ENCODE data around the gene FCHSD2.
"Not testable (repeated sequence)": the region's sequence is repeated elsewhere in the genome, so short reads cannot be mapped to it uniquely, and the experiment has no call there.

FCHSD2 gene

GRCh38 chr11:72921028-72921716, 220.9 kb downstream of the FCHSD2 start:
- H3K18ac ChIP-seq (ENCODE audit: low read length): no peak overlapping the region
- no peak overlapping the region for H2AK5ac ChIP-seq (ENCODE audit: low read length)
- no peaks in the 10 kb centered on the region for H3K79me2 ChIP-seq (ENCODE audit: control insufficient read depth, insufficient read depth, low read length)
- H3K9ac ChIP-seq (ENCODE audit: low read length): no peak overlapping the region
- no peak overlapping the region for H3K4ac ChIP-seq (ENCODE audit: low read depth, low read length)
- no peak overlapping the region for H2BK15ac ChIP-seq (replicated peaks; ENCODE audit: low read depth)
- no CpG with 5 or more reads among the region's 5 CpGs for WGBS (ENCODE audit: extremely low coverage, insufficient coverage, low lambda C conversion rate)
- H3K4me3 ChIP-seq (ENCODE audit: low read length): no peak overlapping the region
- no peak overlapping the region for H4K5ac ChIP-seq (ENCODE audit: low read length)
- no peaks in the 10 kb centered on the region for H3K4me1 ChIP-seq (ENCODE audit: control insufficient read depth, low read depth, low read length)
- H3K27me3 ChIP-seq (ENCODE audit: insufficient read depth, low read length, poor library complexity): no peaks in the 10 kb centered on the region
- no peak overlapping the region for H3K27ac ChIP-seq (ENCODE audit: low read depth, low read length)
- H4K8ac ChIP-seq (ENCODE audit: low read depth, low read length): no peak overlapping the region
- no peak overlapping the region for H2BK120ac ChIP-seq (ENCODE audit: low read depth, low read length)
- H3K36me3 ChIP-seq (ENCODE audit: control insufficient read depth, insufficient read depth, low read length): no peaks in the 10 kb centered on the region
- no peak overlapping the region for H2BK5ac ChIP-seq (ENCODE audit: low read length)
- no peaks in the 10 kb centered on the region for H3K79me1 ChIP-seq (ENCODE audit: low read length)
- no peak overlapping the region for H3K23ac ChIP-seq (ENCODE audit: low read length)
- H3K56ac ChIP-seq (ENCODE audit: low read length): no peak overlapping the region
- DNase-seq: no peak
- no peak overlapping the region for H3K4me2 ChIP-seq (ENCODE audit: low read length)

DNA sequence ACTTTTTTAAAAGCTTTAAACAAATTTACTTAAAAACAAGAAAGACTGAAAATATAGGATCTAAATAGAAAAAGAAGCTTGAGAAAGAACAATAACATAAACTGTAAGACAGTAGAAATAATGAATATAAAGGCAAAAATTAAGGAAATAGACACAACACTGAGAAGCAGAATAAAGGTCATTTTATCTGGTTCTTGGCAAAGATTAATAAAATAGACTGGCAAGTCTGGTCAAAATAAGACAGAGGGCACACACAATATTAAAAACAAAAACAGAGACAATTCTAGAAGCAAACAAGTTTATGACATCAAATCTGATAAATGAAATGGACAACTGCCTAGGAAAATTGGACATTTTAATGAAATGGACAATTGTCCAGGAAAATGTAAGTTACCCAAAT, 222.1 kb downstream of the FCHSD2 start:
- no peak overlapping the region for H3K23ac ChIP-seq (ENCODE audit: low read length)
- H3K56ac ChIP-seq (ENCODE audit: low read length): no peak overlapping the region
- no peak overlapping the region for H3K4me2 ChIP-seq (ENCODE audit: low read length)
- H3K18ac ChIP-seq (ENCODE audit: low read length): no peak overlapping the region
- no peaks in the 10 kb centered on the region for H3K4me1 ChIP-seq (ENCODE audit: control insufficient read depth, low read depth, low read length)
- no peak overlapping the region for H4K5ac ChIP-seq (ENCODE audit: low read length)
- no peak overlapping the region for H2AK5ac ChIP-seq (ENCODE audit: low read length)
- H3K36me3 ChIP-seq (ENCODE audit: control insufficient read depth, insufficient read depth, low read length): no peaks in the 10 kb centered on the region
- H3K4me3 ChIP-seq (ENCODE audit: low read length): no peak overlapping the region
- H2BK120ac ChIP-seq (ENCODE audit: low read depth, low read length): no peak overlapping the region
- no peak overlapping the region for H2BK15ac ChIP-seq (replicated peaks; ENCODE audit: low read depth)
- DNase-seq: no peak
- H3K79me1 ChIP-seq (ENCODE audit: low read length): no peaks in the 10 kb centered on the region
- H3K4ac ChIP-seq (ENCODE audit: low read depth, low read length): no peak overlapping the region
- H3K27me3 ChIP-seq (ENCODE audit: insufficient read depth, low read length, poor library complexity): no peaks in the 10 kb centered on the region
- no peak overlapping the region for H4K8ac ChIP-seq (ENCODE audit: low read depth, low read length)
- no peak overlapping the region for H3K9ac ChIP-seq (ENCODE audit: low read length)
- H3K27ac ChIP-seq (ENCODE audit: low read depth, low read length): no peak overlapping the region
- no peak overlapping the region for H2BK5ac ChIP-seq (ENCODE audit: low read length)
- H3K79me2 ChIP-seq (ENCODE audit: control insufficient read depth, insufficient read depth, low read length): no peaks in the 10 kb centered on the region

- no peak overlapping the region for H2BK120ac ChIP-seq (ENCODE audit: low read depth, low read length)
- no peak overlapping the region for H3K9ac ChIP-seq (ENCODE audit: low read length)
- no peak overlapping the region for H4K8ac ChIP-seq (ENCODE audit: low read depth, low read length)
- H3K4ac ChIP-seq (ENCODE audit: low read depth, low read length): no peak overlapping the region
- H3K23ac ChIP-seq (ENCODE audit: low read length): no peak overlapping the region
- no peak overlapping the region for H2AK5ac ChIP-seq (ENCODE audit: low read length)
- H3K36me3 ChIP-seq (ENCODE audit: control insufficient read depth, insufficient read depth, low read length): no peaks in the 10 kb centered on the region
- no peak overlapping the region for H3K56ac ChIP-seq (ENCODE audit: low read length)
- no peak overlapping the region for H3K18ac ChIP-seq (ENCODE audit: low read length)
- H3K27me3 ChIP-seq (ENCODE audit: insufficient read depth, low read length, poor library complexity): no peaks in the 10 kb centered on the region
- H3K4me3 ChIP-seq (ENCODE audit: low read length): no peak overlapping the region
- no peak for DNase-seq
- no peak overlapping the region for H2BK5ac ChIP-seq (ENCODE audit: low read length)
- no peak overlapping the region for H3K27ac ChIP-seq (ENCODE audit: low read depth, low read length)
- no peaks in the 10 kb centered on the region for H3K79me1 ChIP-seq (ENCODE audit: low read length)
- no peaks in the 10 kb centered on the region for H3K79me2 ChIP-seq (ENCODE audit: control insufficient read depth, insufficient read depth, low read length)
- H3K4me1 ChIP-seq (ENCODE audit: control insufficient read depth, low read depth, low read length): no peaks in the 10 kb centered on the region
- H3K4me2 ChIP-seq (ENCODE audit: low read length): no peak overlapping the region
- no peak overlapping the region for H4K5ac ChIP-seq (ENCODE audit: low read length)
- no peak overlapping the region for H2BK15ac ChIP-seq (replicated peaks; ENCODE audit: low read depth)
These were observed 223.3 kb downstream of the FCHSD2 start for GRCh38 chr11:72918851-72919250.

GRCh38 chr11:72912253-72912652, 229.9 kb downstream of the FCHSD2 start:
- no peak overlapping the region for H2AK5ac ChIP-seq (ENCODE audit: low read length)
- no peaks in the 10 kb centered on the region for H3K27me3 ChIP-seq (ENCODE audit: insufficient read depth, low read length, poor library complexity)
- H3K4me3 ChIP-seq (ENCODE audit: low read length): no peak overlapping the region
- no peak for DNase-seq
- no peak overlapping the region for H2BK15ac ChIP-seq (replicated peaks; ENCODE audit: low read depth)
- no peak overlapping the region for H3K56ac ChIP-seq (ENCODE audit: low read length)
- H2BK5ac ChIP-seq (ENCODE audit: low read length): no peak overlapping the region
- no peaks in the 10 kb centered on the region for H3K79me1 ChIP-seq (ENCODE audit: low read length)
- H3K4ac ChIP-seq (ENCODE audit: low read depth, low read length): no peak overlapping the region
- no peak overlapping the region for H3K18ac ChIP-seq (ENCODE audit: low read length)
- no CpG with 5 or more reads among the region's 1 CpG for WGBS (ENCODE audit: extremely low coverage, insufficient coverage, low lambda C conversion rate)
- H3K4me2 ChIP-seq (ENCODE audit: low read length): no peak overlapping the region
- no peak overlapping the region for H2BK120ac ChIP-seq (ENCODE audit: low read depth, low read length)
- H3K79me2 ChIP-seq (ENCODE audit: control insufficient read depth, insufficient read depth, low read length): no peaks in the 10 kb centered on the region
- H3K9ac ChIP-seq (ENCODE audit: low read length): no peak overlapping the region
- no peak overlapping the region for H3K27ac ChIP-seq (ENCODE audit: low read depth, low read length)
- H4K8ac ChIP-seq (ENCODE audit: low read depth, low read length): no peak overlapping the region
- H3K36me3 ChIP-seq (ENCODE audit: control insufficient read depth, insufficient read depth, low read length): no peaks in the 10 kb centered on the region
- no peak overlapping the region for H4K5ac ChIP-seq (ENCODE audit: low read length)
- H3K23ac ChIP-seq (ENCODE audit: low read length): no peak overlapping the region
- no peaks in the 10 kb centered on the region for H3K4me1 ChIP-seq (ENCODE audit: control insufficient read depth, low read depth, low read length)

DNA sequence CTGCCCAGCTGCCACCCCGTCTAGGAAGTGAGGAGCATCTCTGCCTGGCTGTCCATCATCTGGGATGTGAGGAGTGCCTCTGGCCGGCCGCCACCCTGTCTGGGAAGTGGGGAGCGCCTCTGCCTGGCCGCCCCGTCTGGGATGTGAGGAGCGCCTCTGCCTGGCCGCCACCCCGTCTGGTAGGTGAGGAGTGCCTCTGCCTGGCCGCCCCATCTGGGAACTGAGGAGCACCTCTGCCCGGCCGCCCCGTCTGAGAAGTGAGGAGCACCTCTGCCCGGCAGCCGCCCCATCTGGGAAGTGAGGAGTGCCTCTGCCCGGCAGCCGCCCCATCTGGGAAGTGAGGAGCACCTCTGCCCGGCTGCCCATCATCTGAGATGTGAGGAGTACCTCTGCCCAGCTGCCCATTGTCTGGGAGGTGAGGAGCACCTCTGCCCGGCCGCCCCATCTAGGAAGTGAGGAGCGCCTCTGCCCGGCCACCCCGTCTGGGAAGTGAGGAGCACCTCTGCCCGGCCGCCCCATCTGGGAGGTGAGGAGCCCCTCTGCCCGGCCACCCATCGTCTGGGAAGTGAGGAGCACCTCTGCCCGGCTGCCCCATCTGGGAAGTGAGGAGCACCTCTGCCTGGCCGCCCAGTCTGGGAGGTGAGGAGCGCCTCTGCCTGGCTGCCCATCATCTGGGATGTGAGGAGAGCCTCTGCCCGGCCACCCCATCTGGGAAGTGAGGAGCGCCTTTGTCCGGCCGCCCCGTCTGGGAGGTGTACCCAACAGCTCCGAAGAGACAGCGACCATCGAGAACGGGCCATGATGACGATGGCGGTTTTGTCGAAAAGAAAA, 232.3 kb downstream of the FCHSD2 start:
- not testable (repeated sequence) for DNase-seq; H4K5ac ChIP-seq (ENCODE audit: low read length); H3K79me1 ChIP-seq (ENCODE audit: low read length); H3K4me3 ChIP-seq (ENCODE audit: low read length); H2BK5ac ChIP-seq (ENCODE audit: low read length); H3K4ac ChIP-seq (ENCODE audit: low read depth, low read length); H2AK5ac ChIP-seq (ENCODE audit: low read length); H3K9ac ChIP-seq (ENCODE audit: low read length); H2BK120ac ChIP-seq (ENCODE audit: low read depth, low read length); H3K27ac ChIP-seq (ENCODE audit: low read depth, low read length); H3K23ac ChIP-seq (ENCODE audit: low read length); H3K4me1 ChIP-seq (ENCODE audit: control insufficient read depth, low read depth, low read length); H3K36me3 ChIP-seq (ENCODE audit: control insufficient read depth, insufficient read depth, low read length); H3K4me2 ChIP-seq (ENCODE audit: low read length); H4K8ac ChIP-seq (ENCODE audit: low read depth, low read length); H3K27me3 ChIP-seq (ENCODE audit: insufficient read depth, low read length, poor library complexity); H3K79me2 ChIP-seq (ENCODE audit: control insufficient read depth, insufficient read depth, low read length); H2BK15ac ChIP-seq (replicated peaks; ENCODE audit: low read depth); H3K56ac ChIP-seq (ENCODE audit: low read length); H3K18ac ChIP-seq (ENCODE audit: low read length)
- WGBS (ENCODE audit: extremely low coverage, insufficient coverage, low lambda C conversion rate): no CpG with 5 or more reads among the region's 42 CpGs

All from mesendoderm (in vitro differentiated cells).